Measurements from ENCODE around the gene CRYBA2. TPM values are rescaled to one million over a fixed set of nuclear protein-coding genes. Genes with fewer than 3 reads are reported as not detected.

CRYBA2 gene
- total RNA-seq, 4 donors from 2014 or later = not detected

DNA sequence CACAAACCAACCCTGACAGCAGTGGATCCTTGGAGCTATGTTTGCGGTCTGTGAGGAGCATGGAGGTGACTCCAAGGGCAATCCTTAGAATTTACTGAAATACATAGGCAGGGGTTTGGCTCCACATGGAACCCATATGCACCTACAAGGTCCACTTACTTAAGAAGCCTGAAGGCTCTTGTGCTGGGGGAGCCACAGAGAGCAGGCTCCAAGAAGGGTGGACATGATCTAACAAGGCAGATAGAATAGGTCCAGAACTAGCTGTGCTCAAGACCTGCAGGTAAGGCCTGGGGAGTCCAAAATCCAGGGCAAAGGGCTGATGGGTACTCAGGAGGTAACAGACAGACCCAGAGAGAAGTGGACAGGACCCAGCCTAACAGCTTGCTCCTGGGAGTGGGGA, 34.9 kb downstream of the CRYBA2 start:
- no peak for TF ChIP-seq POLR2A (IDR thresholded peaks at IDR 0.05)
- TF ChIP-seq, protein P1, sequence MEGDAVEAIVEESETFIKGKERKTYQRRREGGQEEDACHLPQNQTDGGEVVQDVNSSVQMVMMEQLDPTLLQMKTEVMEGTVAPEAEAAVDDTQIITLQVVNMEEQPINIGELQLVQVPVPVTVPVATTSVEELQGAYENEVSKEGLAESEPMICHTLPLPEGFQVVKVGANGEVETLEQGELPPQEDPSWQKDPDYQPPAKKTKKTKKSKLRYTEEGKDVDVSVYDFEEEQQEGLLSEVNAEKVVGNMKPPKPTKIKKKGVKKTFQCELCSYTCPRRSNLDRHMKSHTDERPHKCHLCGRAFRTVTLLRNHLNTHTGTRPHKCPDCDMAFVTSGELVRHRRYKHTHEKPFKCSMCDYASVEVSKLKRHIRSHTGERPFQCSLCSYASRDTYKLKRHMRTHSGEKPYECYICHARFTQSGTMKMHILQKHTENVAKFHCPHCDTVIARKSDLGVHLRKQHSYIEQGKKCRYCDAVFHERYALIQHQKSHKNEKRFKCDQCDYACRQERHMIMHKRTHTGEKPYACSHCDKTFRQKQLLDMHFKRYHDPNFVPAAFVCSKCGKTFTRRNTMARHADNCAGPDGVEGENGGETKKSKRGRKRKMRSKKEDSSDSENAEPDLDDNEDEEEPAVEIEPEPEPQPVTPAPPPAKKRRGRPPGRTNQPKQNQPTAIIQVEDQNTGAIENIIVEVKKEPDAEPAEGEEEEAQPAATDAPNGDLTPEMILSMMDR (IDR thresholded peaks at IDR 0.05) = no peak
- intact Hi-C loops (cut with DNase I; ENCODE audit: low total_unique reads) = no loop called here
- 87 to 92% methylated on average over 1 of the region's 1 CpG for WGBS, 2 donors
- peak in 1 of 2 donors; percentile 65 for DNase-seq (ENCODE audit: low spot score in 2 of 2)
- H3K4me3 ChIP-seq (ENCODE audit: low read depth, poor library complexity, severe bottlenecking) = no peak overlapping the region

DNA sequence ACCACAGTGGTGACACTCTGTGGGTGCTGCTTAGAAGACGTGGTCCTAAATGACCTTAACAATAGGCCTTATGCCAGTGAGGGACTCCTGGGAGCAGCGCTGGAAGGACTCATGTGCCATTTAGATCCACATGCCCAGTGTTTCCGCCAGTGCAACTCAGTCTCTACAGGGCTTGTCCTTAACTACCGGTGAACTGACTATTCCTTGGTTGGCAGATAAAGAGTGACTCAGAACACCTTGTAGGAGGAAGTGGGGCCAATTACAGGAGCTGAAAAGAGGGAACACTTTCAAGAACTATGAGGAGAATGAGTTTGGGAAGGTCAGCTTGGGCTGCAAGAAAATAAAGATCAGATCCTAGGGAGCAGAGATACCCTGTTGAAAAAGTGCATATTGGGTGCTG, 35.6 kb downstream of the CRYBA2 start:
- DNase-seq (ENCODE audit: low spot score in 2 of 2) = peak in 1 of 2 donors; percentile 37
- 74 to 83% methylated on average over 4 of the region's 4 CpGs for WGBS, 2 donors
- TF ChIP-seq, protein P1 (IDR thresholded peaks at IDR 0.05) = no peak
- no peak for TF ChIP-seq POLR2A (IDR thresholded peaks at IDR 0.05)
- intact Hi-C loops (cut with DNase I; ENCODE audit: low total_unique reads) = no loop called here
- H3K4me3 ChIP-seq (ENCODE audit: low read depth, poor library complexity, severe bottlenecking) = no peak overlapping the region

DNA sequence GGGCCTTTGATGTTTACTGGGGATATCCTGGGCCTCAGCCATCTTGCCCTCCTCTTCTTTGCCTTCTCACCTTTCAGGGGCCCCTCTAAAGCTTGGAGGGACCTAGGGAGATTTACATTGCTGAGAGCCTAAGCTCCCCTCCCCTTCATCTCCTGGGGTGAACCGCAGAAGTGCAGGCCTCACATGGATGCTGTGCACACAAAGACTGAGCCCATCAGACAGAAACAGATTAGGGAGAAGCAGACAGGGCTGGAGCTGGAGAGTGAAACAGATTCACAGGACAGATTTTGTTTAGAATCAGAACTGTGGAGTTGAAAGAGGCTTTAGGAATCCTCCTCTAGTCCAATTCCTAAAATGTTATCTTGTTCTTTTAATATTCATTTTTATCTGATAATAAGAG, 37.2 kb downstream of the CRYBA2 start:
- WGBS, 2 donors = 62 to 63% methylated on average over 1 of the region's 1 CpG
- no peak for TF ChIP-seq POLR2A (IDR thresholded peaks at IDR 0.05)
- TF ChIP-seq, protein P1 (IDR thresholded peaks at IDR 0.05) = no peak
- peak in 1 of 2 donors; percentile 9 for DNase-seq (ENCODE audit: low spot score in 2 of 2)
- intact Hi-C loops (cut with DNase I; ENCODE audit: low total_unique reads) = no loop called here
- no peak overlapping the region for H3K4me3 ChIP-seq (ENCODE audit: low read depth, poor library complexity, severe bottlenecking)

DNA sequence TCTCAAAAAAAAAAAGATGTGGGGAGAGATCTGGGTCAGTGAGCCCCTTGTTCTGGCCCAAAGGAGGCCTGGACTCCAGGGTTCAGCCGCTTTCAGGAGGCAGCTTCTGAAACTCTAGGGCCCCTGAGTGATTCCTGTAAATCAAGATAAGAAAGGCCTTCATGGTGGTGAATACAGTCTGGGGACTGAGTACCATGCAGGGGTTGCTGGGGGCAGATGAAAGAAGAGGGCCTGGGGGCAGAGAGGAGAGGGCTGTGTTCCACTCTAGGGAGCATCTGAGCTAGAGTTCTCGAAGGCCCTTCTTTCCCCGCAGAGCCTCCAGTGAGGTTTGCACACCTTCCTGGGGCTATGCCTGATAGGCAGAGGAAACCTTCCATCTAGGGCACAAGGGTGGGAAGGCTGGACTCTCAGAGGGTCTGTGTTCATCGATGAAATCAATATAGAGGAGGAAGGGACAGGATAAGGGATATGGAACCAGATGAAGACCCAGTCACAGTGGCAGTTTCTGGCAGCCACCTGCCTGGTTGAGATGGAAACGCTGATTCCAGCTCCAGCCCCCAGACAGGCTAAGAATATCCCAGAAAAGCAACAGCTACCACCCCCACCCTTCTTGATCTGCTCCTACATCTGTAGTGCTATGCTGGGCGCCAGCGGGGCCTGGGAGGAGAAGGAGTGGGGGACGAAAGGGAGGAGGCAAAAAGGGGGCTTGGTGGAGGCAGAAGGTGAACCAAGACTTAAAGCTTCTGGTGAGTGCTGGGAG, 38.5 kb downstream of the CRYBA2 start:
- peak in 1 of 2 donors; percentile 77 for DNase-seq (ENCODE audit: low spot score in 2 of 2)
- WGBS, 2 donors = 64 to 79% methylated on average over 8 of the region's 8 CpGs
- TF ChIP-seq POLR2A (IDR thresholded peaks at IDR 0.05) = no peak
- TF ChIP-seq, protein P1 (IDR thresholded peaks at IDR 0.05) = no peak
- intact Hi-C loops (cut with DNase I; ENCODE audit: low total_unique reads) = no loop called here
- H3K4me3 ChIP-seq (ENCODE audit: low read depth, poor library complexity, severe bottlenecking) = no peak overlapping the region

DNA sequence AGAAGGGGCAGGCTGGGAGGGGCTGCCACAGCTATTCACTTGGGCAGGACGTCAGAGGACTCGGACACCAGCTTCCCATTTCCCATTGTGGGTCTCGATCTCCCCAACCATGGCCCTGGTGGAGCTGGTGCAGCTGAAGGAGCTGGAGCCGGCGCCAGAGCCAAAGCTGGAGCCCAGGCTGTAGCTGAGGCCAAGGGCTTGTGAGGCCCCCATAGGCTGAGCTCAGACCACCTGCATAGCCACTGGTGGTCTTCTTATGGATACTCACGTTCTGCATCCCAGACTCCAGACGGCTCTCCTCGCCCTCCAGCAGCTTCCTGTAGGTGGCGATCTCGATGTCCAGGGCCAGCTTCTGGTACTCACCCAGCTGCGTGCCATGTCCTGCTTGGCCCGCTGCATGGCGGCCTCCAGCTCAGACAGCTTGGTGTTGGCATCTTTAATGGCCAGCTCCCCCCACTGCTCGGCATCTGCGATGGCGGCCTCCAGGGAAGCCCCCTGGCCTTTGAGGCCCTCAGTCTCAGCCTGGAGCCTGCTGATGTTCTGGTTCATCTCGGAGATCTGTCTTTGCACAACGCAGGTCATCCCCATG, 39.8 kb downstream of the CRYBA2 start:
- intact Hi-C loops (cut with DNase I; ENCODE audit: low total_unique reads) = no loop called here
- DNase-seq (ENCODE audit: low spot score in 2 of 2) = peak in 1 of 2 donors; percentile 79
- 63 to 69% methylated on average over 15 to 18 of the region's 18 CpGs for WGBS, 2 donors
- TF ChIP-seq, protein P1 (IDR thresholded peaks at IDR 0.05) = no peak
- TF ChIP-seq POLR2A (IDR thresholded peaks at IDR 0.05) = no peak
- no peak overlapping the region for H3K4me3 ChIP-seq (ENCODE audit: low read depth, poor library complexity, severe bottlenecking)

All from lower leg skin (tissue), 4 donors.